ENCODE results near the gene PAQR8.
"Not testable (repeated sequence)": the region's sequence is repeated elsewhere in the genome, so short reads cannot be mapped to it uniquely, and the experiment has no call there.

PAQR8 gene

GRCh38 chr6:52384145-52384766 lies 22.3 kb downstream of the PAQR8 start:
- no peak overlapping the region for H3K4me2 ChIP-seq (ENCODE audit: low read length)
- no peaks in the 10 kb centered on the region for H3K27me3 ChIP-seq (ENCODE audit: control insufficient read depth, insufficient read depth, low read length)
- no peak overlapping the region for H2AFZ ChIP-seq
- no peaks in the 10 kb centered on the region for H3K79me2 ChIP-seq
- no peaks in the 10 kb centered on the region for H3K9me3 ChIP-seq (ENCODE audit: control insufficient read depth, low read length)
- H3K4me3 ChIP-seq (ENCODE audit: low read depth, low read length) = no peak overlapping the region
- TF ChIP-seq CTCF (IDR thresholded peaks at IDR 0.05) = no peak
- no peak overlapping the region for H3K9ac ChIP-seq
- no peaks in the 10 kb centered on the region for H3K36me3 ChIP-seq (ENCODE audit: control insufficient read depth, insufficient read depth, low read length)
- H3K4me1 ChIP-seq = peaks cover 2% of the 10 kb centered on the region
- H3K27ac ChIP-seq = no peak overlapping the region

- Histone ChIP-seq H3K27ac (no peak overlapping the region), H3K4me2 (ENCODE audit: low read length) (no peak overlapping the region), H3K4me3 (ENCODE audit: low read depth, low read length) (no peak overlapping the region), H2AFZ (no peak overlapping the region), H3K36me3 (ENCODE audit: control insufficient read depth, insufficient read depth, low read length) (no peaks in the 10 kb centered on the region), H3K27me3 (ENCODE audit: control insufficient read depth, insufficient read depth, low read length) (no peaks in the 10 kb centered on the region), H3K79me2 (no peaks in the 10 kb centered on the region), H3K9ac (no peak overlapping the region), H3K4me1 (peaks cover 9% of the 10 kb centered on the region), H3K9me3 (ENCODE audit: control insufficient read depth, low read length) (no peaks in the 10 kb centered on the region)
- TF ChIP-seq CTCF (IDR thresholded peaks at IDR 0.05) = no peak
These were observed 23.1 kb downstream of the PAQR8 start for GRCh38 chr6:52385074-52385473.

GRCh38 chr6:52388119-52388518 lies 26.2 kb downstream of the PAQR8 start:
- H3K9ac ChIP-seq; H3K4me2 ChIP-seq (ENCODE audit: low read length): not testable (repeated sequence)
- H3K4me1 ChIP-seq = peaks cover 13% of the 10 kb centered on the region

GRCh38 chr6:52388790-52389189 lies 26.8 kb downstream of the PAQR8 start:
- H3K9ac ChIP-seq = no peak overlapping the region
- H3K27ac ChIP-seq = no peak overlapping the region

More at GRCh38 chr6:52388119-52388518, 26.2 kb downstream of the PAQR8 start:
- H3K27ac ChIP-seq; H3K4me3 ChIP-seq (ENCODE audit: low read depth, low read length); H3K9me3 ChIP-seq (ENCODE audit: control insufficient read depth, low read length); H2AFZ ChIP-seq; H3K27me3 ChIP-seq (ENCODE audit: control insufficient read depth, insufficient read depth, low read length); H3K36me3 ChIP-seq (ENCODE audit: control insufficient read depth, insufficient read depth, low read length); H3K79me2 ChIP-seq: not testable (repeated sequence)

GRCh38 chr6:52389264-52389625 lies 27.3 kb downstream of the PAQR8 start:
- Histone ChIP-seq H3K4me2 (ENCODE audit: low read length) (no peak overlapping the region), H3K9ac (no peak overlapping the region), H3K36me3 (ENCODE audit: control insufficient read depth, insufficient read depth, low read length) (no peaks in the 10 kb centered on the region), H3K27ac (peak overlapping the region; percentile 34), H3K4me3 (ENCODE audit: low read depth, low read length) (no peak overlapping the region), H3K27me3 (ENCODE audit: control insufficient read depth, insufficient read depth, low read length) (no peaks in the 10 kb centered on the region), H2AFZ (peak overlapping the region; percentile 58), H3K79me2 (no peaks in the 10 kb centered on the region), H3K4me1 (peaks cover 13% of the 10 kb centered on the region), H3K9me3 (ENCODE audit: control insufficient read depth, low read length) (no peaks in the 10 kb centered on the region)
- no peak for TF ChIP-seq CTCF (IDR thresholded peaks at IDR 0.05)

More at GRCh38 chr6:52388790-52389189, 26.8 kb downstream of the PAQR8 start:
- Histone ChIP-seq H3K9me3 (ENCODE audit: control insufficient read depth, low read length) (no peaks in the 10 kb centered on the region), H3K79me2 (no peaks in the 10 kb centered on the region), H2AFZ (no peak overlapping the region), H3K4me2 (ENCODE audit: low read length) (no peak overlapping the region), H3K4me1 (peaks cover 13% of the 10 kb centered on the region), H3K4me3 (ENCODE audit: low read depth, low read length) (no peak overlapping the region), H3K36me3 (ENCODE audit: control insufficient read depth, insufficient read depth, low read length) (no peaks in the 10 kb centered on the region), H3K27me3 (ENCODE audit: control insufficient read depth, insufficient read depth, low read length) (no peaks in the 10 kb centered on the region)
- no peak for TF ChIP-seq CTCF (IDR thresholded peaks at IDR 0.05)

All from parathyroid adenoma (tissue), 2 donors.